ENCODE data around the gene GAL3ST2. TPM values are rescaled to one million over a fixed set of nuclear protein-coding genes. Genes with fewer than 3 reads are reported as not detected.

GAL3ST2 gene
- total RNA-seq, 2 donors from 2014 or later = 34.2 to 70.2 TPM

DNA sequence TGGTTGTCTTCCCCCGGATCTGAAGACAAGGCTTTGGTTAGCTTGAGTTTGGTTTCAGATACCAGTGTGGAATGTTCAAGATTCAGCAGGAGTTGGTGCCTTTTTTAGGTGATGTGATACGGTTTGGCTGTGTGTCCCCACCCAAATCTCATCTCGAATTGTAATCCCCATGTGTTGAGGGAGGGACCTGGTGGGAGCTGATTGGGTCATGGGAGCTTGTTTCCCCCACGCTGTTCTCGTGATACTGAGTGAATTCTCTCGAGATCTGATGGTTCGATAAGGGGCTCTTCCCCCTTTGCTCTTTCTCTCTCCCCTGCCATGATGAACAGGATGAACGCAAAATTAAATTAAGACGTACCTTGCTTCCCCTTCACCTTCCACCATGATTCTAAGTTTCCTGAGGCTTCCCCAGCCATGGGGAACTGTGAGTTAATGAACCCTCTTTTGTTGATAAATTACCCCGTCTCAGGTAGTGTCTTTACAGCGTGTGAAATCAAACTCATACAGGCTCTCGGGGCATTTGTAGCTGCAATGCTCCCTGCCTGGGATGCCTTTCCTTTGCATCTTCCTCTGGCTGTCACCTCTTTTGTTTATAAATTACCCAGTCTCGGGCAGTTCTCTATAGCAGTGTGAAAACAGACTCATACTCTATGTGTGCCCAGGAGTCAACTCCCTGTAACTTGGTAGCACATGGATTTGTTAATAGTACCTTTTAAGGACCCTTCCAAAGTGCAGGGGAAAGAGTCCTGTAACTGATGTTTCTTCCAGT lies 60.8 kb downstream of the GAL3ST2 start:
- no peak for DNase-seq
- TF ChIP-seq, protein P1, sequence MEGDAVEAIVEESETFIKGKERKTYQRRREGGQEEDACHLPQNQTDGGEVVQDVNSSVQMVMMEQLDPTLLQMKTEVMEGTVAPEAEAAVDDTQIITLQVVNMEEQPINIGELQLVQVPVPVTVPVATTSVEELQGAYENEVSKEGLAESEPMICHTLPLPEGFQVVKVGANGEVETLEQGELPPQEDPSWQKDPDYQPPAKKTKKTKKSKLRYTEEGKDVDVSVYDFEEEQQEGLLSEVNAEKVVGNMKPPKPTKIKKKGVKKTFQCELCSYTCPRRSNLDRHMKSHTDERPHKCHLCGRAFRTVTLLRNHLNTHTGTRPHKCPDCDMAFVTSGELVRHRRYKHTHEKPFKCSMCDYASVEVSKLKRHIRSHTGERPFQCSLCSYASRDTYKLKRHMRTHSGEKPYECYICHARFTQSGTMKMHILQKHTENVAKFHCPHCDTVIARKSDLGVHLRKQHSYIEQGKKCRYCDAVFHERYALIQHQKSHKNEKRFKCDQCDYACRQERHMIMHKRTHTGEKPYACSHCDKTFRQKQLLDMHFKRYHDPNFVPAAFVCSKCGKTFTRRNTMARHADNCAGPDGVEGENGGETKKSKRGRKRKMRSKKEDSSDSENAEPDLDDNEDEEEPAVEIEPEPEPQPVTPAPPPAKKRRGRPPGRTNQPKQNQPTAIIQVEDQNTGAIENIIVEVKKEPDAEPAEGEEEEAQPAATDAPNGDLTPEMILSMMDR (IDR thresholded peaks at IDR 0.05) = no peak
- Histone ChIP-seq H3K9ac (ENCODE audit: low read depth in 2 of 2, low read length in 2 of 2) (no peak overlapping the region), H3K27me3 (no peaks in the 10 kb centered on the region), H3K36me3 (no peaks in the 10 kb centered on the region), H3K27ac (no peak overlapping the region), H3K4me3 (no peak overlapping the region), H3K4me1 (no peaks in the 10 kb centered on the region), H3K9me3 (no peaks in the 10 kb centered on the region)
- intact Hi-C loops (cut with DNase I) = no loop called here

DNA sequence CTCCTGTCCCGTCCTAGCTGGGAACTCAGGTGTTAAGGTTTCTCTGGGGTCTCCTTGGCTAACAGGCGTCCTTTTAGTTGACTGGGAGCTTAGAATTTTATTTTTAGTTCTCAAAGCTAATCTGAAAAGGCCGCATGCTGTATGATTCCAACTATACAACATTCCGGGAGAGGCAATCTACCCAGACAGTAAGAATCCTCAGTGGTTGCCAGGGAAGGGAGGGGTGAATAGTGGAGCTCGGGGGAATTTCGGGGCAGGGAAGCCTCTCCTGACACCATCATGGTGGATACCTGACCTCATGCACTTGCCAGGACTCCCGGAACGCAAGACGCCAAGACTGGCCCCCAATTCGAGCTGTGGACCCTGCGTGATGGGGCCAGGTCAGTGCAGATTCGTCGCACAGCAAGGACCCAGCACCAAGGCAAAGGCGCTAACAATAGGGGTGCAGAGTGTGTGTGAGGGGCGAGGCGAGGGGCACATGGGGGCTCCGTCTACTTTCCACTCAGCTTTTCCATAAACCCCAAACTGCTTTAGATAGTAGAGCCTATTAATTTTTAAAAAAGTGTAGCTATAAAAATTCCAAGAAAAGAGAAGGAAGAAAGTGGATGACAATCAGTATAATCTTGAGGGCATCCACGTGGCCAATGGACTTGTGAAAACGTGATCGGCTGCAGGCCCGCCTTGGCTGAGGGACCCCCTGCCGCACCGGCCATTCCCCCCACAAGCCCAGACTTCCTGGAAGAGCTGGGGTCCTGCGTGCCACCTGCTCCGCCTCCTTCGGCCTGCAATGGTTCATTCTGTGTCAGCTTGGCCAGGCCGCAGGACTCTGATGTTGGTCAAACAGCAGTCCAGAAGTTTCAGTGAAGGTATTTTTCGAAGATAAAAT lies 64.8 kb downstream of the GAL3ST2 start:
- Histone ChIP-seq H3K9me3 (no peaks in the 10 kb centered on the region), H3K27me3 (no peaks in the 10 kb centered on the region), H3K9ac (ENCODE audit: low read depth in 2 of 2, low read length in 2 of 2) (no peak overlapping the region), H3K27ac (no peak overlapping the region), H3K36me3 (no peaks in the 10 kb centered on the region), H3K4me3 (no peak overlapping the region), H3K4me1 (no peaks in the 10 kb centered on the region)
- no peak for DNase-seq
- TF ChIP-seq, protein P1 (IDR thresholded peaks at IDR 0.05) = no peak
- intact Hi-C loops (cut with DNase I) = no loop called here

- Histone ChIP-seq H3K36me3 (no peaks in the 10 kb centered on the region), H3K27me3 (no peaks in the 10 kb centered on the region), H3K9me3 (no peaks in the 10 kb centered on the region), H3K27ac (no peak overlapping the region), H3K9ac (ENCODE audit: low read depth in 2 of 2, low read length in 2 of 2) (no peak overlapping the region), H3K4me1 (no peaks in the 10 kb centered on the region), H3K4me3 (no peak overlapping the region)
- no peak for DNase-seq
- TF ChIP-seq, protein P1 (IDR thresholded peaks at IDR 0.05) = no peak
- intact Hi-C loops (cut with DNase I) = no loop called here
Measured at GRCh38 chr2:241842067-241842415, 65.4 kb downstream of the GAL3ST2 start.

DNA sequence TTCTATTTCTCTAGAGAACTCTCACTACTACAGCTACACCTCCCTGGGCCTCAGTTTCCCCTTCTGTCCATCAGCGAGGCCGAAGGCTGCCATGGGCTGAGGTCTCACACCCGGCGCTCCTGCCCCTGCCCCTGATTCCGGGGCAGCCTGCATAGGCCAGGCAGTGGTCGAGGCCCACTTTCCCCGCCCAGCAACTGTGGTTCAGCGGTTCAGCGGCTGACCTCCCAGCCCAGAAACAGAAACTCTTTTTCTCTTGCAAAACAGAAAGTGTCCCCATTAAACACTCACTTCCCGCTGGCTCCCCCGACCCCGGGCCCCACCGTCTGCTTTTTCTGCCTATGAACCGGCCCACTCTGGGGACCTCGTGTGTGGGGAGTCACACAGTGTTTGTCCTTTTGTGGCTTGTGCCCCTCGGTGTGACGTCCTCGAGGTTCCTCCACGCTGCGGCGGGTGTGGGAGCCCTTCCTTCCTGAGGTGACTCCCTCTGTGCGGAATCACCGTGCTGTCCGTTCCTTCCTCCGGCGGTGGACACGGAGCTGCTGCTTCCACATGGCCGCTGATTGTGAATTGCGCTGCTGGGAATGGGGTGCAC lies 66.1 kb downstream of the GAL3ST2 start:
- intact Hi-C loops (cut with DNase I) = no loop called here
- no peaks in the 10 kb centered on the region for H3K36me3 ChIP-seq
- H3K9me3 ChIP-seq = no peaks in the 10 kb centered on the region
- TF ChIP-seq, protein P1 (IDR thresholded peaks at IDR 0.05) = no peak
- peak overlapping the region in 1 of 2 donors; percentile 19 for H3K9ac ChIP-seq (ENCODE audit: low read depth in 2 of 2, low read length in 2 of 2)
- peak overlapping the region; percentile 32 for H3K27ac ChIP-seq
- H3K4me3 ChIP-seq = peak overlapping the region; percentile 7
- no peaks in the 10 kb centered on the region for H3K4me1 ChIP-seq
- no peak for DNase-seq
- no peaks in the 10 kb centered on the region for H3K27me3 ChIP-seq

- Histone ChIP-seq H3K4me3 (peak overlapping the region; percentile 7), H3K9ac (ENCODE audit: low read depth in 2 of 2, low read length in 2 of 2) (peak overlapping the region in 1 of 2 donors; percentile 46), H3K27ac (peak overlapping the region; percentile 32)
Measured at GRCh38 chr2:241843321-241844065, 66.9 kb downstream of the GAL3ST2 start.

More at GRCh38 chr2:241843321-241844065, 66.9 kb downstream of the GAL3ST2 start:
- TF ChIP-seq, protein P1 (IDR thresholded peaks at IDR 0.05) = no peak
- H3K27me3 ChIP-seq = no peaks in the 10 kb centered on the region
- intact Hi-C loops (cut with DNase I) = no loop called here
- no peaks in the 10 kb centered on the region for H3K36me3 ChIP-seq
- no peaks in the 10 kb centered on the region for H3K9me3 ChIP-seq
- no peaks in the 10 kb centered on the region for H3K4me1 ChIP-seq
- DNase-seq = peak; percentile 21
